NT2/D1 (cell line): ENCODE results near the gene IFT80.

Experiments
- DNase-seq: peaks from one replicate; pipeline ENCODE4 v3.0.0-alpha.2; 2011; ENCODE audit warnings: low read depth, low spot score
- H3K27me3 ChIP-seq: 2 replicates; pipeline ENCODE4 v1.6.0; 2011; ENCODE audit warnings: mild to moderate bottlenecking; ENCODE audit not compliant: insufficient read length, insufficient read depth
- H3K36me3 ChIP-seq: 2 replicates; pipeline ENCODE4 v1.6.1; 2011; ENCODE audit warnings: mild to moderate bottlenecking, low read length, mixed read lengths; ENCODE audit not compliant: insufficient read depth, insufficient read length
- H3K4me1 ChIP-seq: 2 replicates; pipeline ENCODE4 v1.5.1; 2011; ENCODE audit not compliant: insufficient read depth, insufficient read length
- H3K4me3 ChIP-seq: 2 replicates; pipeline ENCODE4 v1.5.1; 2011; ENCODE audit warnings: low read depth; ENCODE audit not compliant: insufficient read length
- H3K9ac ChIP-seq: 2 replicates; pipeline ENCODE4 v1.6.0; 2011; ENCODE audit warnings: low read depth; ENCODE audit not compliant: insufficient read length
- H3K9me3 ChIP-seq: 2 replicates; pipeline ENCODE4 v1.5.1; 2011; ENCODE audit warnings: mild to moderate bottlenecking, low read length; ENCODE audit not compliant: insufficient read depth
- SUZ12 ChIP-seq: IDR thresholded peaks from 2 replicates; pipeline ENCODE4 v1.6.1; 2011; ENCODE audit not compliant: insufficient read length, insufficient read depth; ENCODE audit errors: extremely low read depth
- YY1 ChIP-seq: IDR thresholded peaks from 2 replicates; pipeline ENCODE4 v1.6.1; 2011; ENCODE audit not compliant: insufficient read length, insufficient read depth
- ZNF274 ChIP-seq: IDR thresholded peaks from 2 replicates; pipeline ENCODE4 v1.6.1; 2011; ENCODE audit warnings: mild to moderate bottlenecking, low read depth, low read length

The IFT80 gene

DNA sequence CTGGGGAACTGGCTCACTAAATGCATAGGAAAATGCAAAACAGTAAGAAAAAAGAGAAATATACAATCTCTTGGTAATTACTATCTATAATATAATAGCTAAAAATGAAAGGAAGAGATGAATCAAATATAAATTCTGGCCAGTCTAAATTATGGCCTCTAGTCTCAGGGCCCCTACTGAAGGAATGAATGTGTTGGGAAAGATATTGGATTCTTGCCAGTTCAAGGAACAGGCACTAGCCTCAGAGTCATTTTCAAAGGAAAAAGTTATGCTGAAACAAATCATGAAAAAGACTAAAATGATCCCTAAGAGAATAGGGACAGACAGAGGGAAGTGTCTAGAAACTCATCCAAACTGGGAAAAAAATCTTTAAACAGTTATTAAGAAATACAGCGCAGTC lies 111.4 kb downstream of the IFT80 start:
- Histone ChIP-seq H3K9ac (no peak overlapping the region), H3K4me1 (no peaks in the 10 kb centered on the region), H3K4me3 (no peak overlapping the region), H3K36me3 (no peaks in the 10 kb centered on the region), H3K9me3 (no peaks in the 10 kb centered on the region), H3K27me3 (no peaks in the 10 kb centered on the region)
- DNase-seq = no peak
- TF ChIP-seq YY1 (no peak), SUZ12 (no peak), ZNF274 (no peak)

DNA sequence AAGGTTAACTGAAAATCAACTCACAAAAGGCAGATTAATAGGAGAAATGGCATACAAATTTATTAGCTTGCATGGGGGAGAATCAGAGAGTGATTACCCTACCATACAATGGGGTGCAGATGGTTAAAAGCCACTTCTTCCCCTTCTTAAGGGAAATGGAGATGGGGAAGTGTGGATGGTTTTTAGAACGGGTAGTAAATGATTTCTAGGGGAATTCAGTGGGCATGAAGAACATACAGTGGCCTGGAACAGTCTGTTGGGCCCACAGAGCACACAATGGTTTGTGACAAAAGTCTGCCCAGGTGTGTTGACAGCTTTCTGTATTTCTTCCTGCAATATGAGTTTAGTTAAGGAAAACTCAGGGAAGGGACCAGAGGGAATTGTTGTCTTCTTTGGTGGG lies 112.8 kb downstream of the IFT80 start:
- TF ChIP-seq ZNF274 (no peak), SUZ12 (no peak), YY1 (no peak)
- H3K9me3 ChIP-seq = no peaks in the 10 kb centered on the region
- H3K4me1 ChIP-seq = peaks cover 1% of the 10 kb centered on the region
- no peak overlapping the region for H3K4me3 ChIP-seq
- DNase-seq = no peak
- H3K9ac ChIP-seq = no peak overlapping the region
- H3K27me3 ChIP-seq = no peaks in the 10 kb centered on the region
- no peaks in the 10 kb centered on the region for H3K36me3 ChIP-seq

- Histone ChIP-seq H3K4me3 (no peak overlapping the region), H3K27me3 (no peaks in the 10 kb centered on the region), H3K9me3 (no peaks in the 10 kb centered on the region), H3K36me3 (peaks cover 13% of the 10 kb centered on the region), H3K9ac (no peak overlapping the region), H3K4me1 (peaks cover 4% of the 10 kb centered on the region)
- no peak for DNase-seq
- no peak for TF ChIP-seq ZNF274
- TF ChIP-seq YY1 = no peak
- TF ChIP-seq SUZ12 = no peak
Observed at GRCh38 chr3:160280836-160281235, 118.2 kb downstream of the IFT80 start.

DNA sequence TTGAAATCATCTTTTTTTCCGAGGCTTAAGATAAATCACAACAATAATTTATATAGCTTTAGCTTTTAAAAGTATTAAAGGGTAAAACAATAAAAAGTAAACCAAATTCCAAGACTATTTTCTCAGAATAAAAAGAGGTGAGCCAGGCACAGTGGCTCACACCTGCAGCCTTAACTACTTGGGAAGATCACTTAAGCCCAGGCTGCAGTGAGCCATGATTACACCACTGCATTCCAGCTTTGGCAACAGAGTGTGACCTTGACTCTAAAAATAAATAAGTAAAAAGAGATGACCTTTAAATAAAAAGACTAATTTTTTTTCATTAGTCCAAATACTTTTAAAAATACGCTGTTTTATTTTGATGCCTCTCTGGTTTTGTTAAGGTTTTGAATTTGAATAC lies 119.4 kb downstream of the IFT80 start:
- H3K36me3 ChIP-seq = peaks cover 13% of the 10 kb centered on the region
- peaks cover 4% of the 10 kb centered on the region for H3K4me1 ChIP-seq
- DNase-seq = no peak
- no peak overlapping the region for H3K4me3 ChIP-seq
- no peak overlapping the region for H3K9ac ChIP-seq
- no peaks in the 10 kb centered on the region for H3K9me3 ChIP-seq
- no peak for TF ChIP-seq YY1
- TF ChIP-seq SUZ12 = no peak
- TF ChIP-seq ZNF274 = no peak
- H3K27me3 ChIP-seq = no peaks in the 10 kb centered on the region

- H3K4me1 ChIP-seq = peaks cover 4% of the 10 kb centered on the region
- H3K4me3 ChIP-seq = no peak overlapping the region
- H3K27me3 ChIP-seq = no peaks in the 10 kb centered on the region
- no peaks in the 10 kb centered on the region for H3K9me3 ChIP-seq
- H3K36me3 ChIP-seq = peaks cover 15% of the 10 kb centered on the region
- no peak for DNase-seq
- no peak for TF ChIP-seq SUZ12
- TF ChIP-seq ZNF274 = no peak
- TF ChIP-seq YY1 = no peak
- H3K9ac ChIP-seq = no peak overlapping the region
Observed at GRCh38 chr3:160278210-160278609, 120.8 kb downstream of the IFT80 start.

- H3K9me3 ChIP-seq = no peaks in the 10 kb centered on the region
- TF ChIP-seq SUZ12 (no peak), YY1 (no peak)
- no peaks in the 10 kb centered on the region for H3K4me1 ChIP-seq
- peaks cover 8% of the 10 kb centered on the region for H3K36me3 ChIP-seq
- H3K9ac ChIP-seq = no peak overlapping the region
- DNase-seq = no peak
- H3K4me3 ChIP-seq = no peak overlapping the region
- H3K27me3 ChIP-seq = no peaks in the 10 kb centered on the region
Observed at GRCh38 chr3:160265088-160265487, 133.9 kb downstream of the IFT80 start.

DNA sequence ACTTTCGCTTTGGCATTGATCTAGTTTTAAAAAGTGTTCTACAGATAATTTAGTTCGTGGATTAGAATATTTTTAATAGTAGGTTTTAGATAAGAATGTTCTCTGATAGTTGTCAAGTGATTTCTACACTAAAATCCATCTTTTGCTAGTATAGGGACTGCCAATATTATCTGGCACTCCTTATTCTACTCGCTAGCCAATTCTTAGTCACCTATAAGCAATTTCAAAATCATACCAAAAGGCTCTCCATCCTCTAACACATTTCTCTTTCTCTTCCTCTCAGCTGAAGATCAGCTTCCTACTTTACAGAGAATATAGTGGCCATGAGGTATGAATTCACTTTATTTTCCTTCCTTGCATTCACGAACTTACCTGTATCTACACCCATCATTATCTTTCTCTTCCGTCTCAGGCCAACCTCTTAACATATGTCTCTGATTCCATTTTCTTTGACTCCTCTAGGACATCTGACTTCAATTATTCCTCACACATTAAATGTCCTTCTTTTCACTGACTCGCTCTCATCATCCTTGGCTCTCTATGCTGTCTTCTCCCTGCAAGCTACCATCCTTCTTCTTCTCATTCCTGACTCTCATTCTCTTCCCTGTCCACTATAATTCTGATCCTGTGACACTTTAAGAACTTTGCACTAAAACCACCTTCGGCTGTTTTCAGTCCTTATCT lies 138.3 kb downstream of the IFT80 start:
- Histone ChIP-seq H3K9me3 (no peaks in the 10 kb centered on the region), H3K9ac (no peak overlapping the region), H3K4me3 (no peak overlapping the region), H3K4me1 (no peaks in the 10 kb centered on the region), H3K27me3 (no peaks in the 10 kb centered on the region), H3K36me3 (peaks cover 3% of the 10 kb centered on the region)
- no peak for TF ChIP-seq YY1
- TF ChIP-seq SUZ12 = no peak
- no peak for TF ChIP-seq ZNF274
- no peak for DNase-seq
